GM23338 (cell line): ENCODE data around the gene CNOT1. TPM values are rescaled to one million over a fixed set of nuclear protein-coding genes. Genes with fewer than 3 reads are reported as not detected.

Experiments used
- ATAC-seq: fragments of 200-7000 bp; cut with Tn5 transposase; 3 replicates; pipeline ENCODE4 v1.9.1; 2020
- DNase-seq: peaks from one replicate; pipeline ENCODE4 v3.0.0-alpha.2; 2015; ENCODE audit warnings: low spot score
- H2AFZ ChIP-seq: fragments of 200-600 bp; sonication (generic); 2 replicates; pipeline ENCODE4 v1.8.0; 2016; ENCODE audit warnings: antibody characterized with exemption, mild to moderate bottlenecking, moderate library complexity
- H3F3A ChIP-seq: fragments of 200-600 bp; sonication (generic); replicated peaks from 2 replicates; pipeline ENCODE4 v1.8.0; 2017; ENCODE audit warnings: antibody characterized with exemption, mixed run types, low read depth
- H3K27ac ChIP-seq: fragments of 200-600 bp; sonication (generic); 2 replicates; pipeline ENCODE4 v1.6.1; 2016; ENCODE audit warnings: low read depth
- H3K27me3 ChIP-seq: fragments of 200-600 bp; sonication (generic); 2 replicates; pipeline ENCODE4 v1.8.0; 2016; ENCODE audit warnings: mild to moderate bottlenecking, mixed run types, moderate library complexity; ENCODE audit not compliant: insufficient read depth
- H3K36me3 ChIP-seq: fragments of 200-600 bp; sonication (generic); 2 replicates; pipeline ENCODE4 v1.8.0; 2016; ENCODE audit warnings: mild to moderate bottlenecking; ENCODE audit not compliant: insufficient read depth
- H3K4me1 ChIP-seq: fragments of 200-600 bp; sonication (generic); 2 replicates; pipeline ENCODE4 v1.8.0; 2016; ENCODE audit warnings: mild to moderate bottlenecking, moderate library complexity; ENCODE audit not compliant: insufficient read depth
- H3K4me2 ChIP-seq: fragments of 200-600 bp; sonication (generic); 2 replicates; pipeline ENCODE4 v1.7.1; 2017; ENCODE audit warnings: mixed run types
- H3K4me3 ChIP-seq: fragments of 200-600 bp; sonication (generic); 2 replicates; pipeline ENCODE4 v1.6.1; 2016; ENCODE audit warnings: mixed run types
- H3K79me2 ChIP-seq: fragments of 200-600 bp; sonication (generic); replicated peaks from 2 replicates; pipeline ENCODE4 v1.8.0; 2017; ENCODE audit warnings: mild to moderate bottlenecking; ENCODE audit not compliant: insufficient read depth
- H3K9me2 ChIP-seq: fragments of 200-600 bp; sonication (generic); 2 replicates; pipeline ENCODE4 v1.8.0; 2017; ENCODE audit not compliant: insufficient read depth
- H4K20me1 ChIP-seq: fragments of 200-600 bp; sonication (generic); replicated peaks from 2 replicates; pipeline ENCODE4 v1.8.0; 2017; ENCODE audit warnings: mild to moderate bottlenecking; ENCODE audit not compliant: insufficient read depth
- H3K27ac Mint-ChIP-seq: 2 replicates; pipeline ENCODE4 v1.8.0; 2020; ENCODE audit warnings: inconsistent platforms, mild to moderate bottlenecking, moderate library complexity, mixed read lengths
- H3K27me3 Mint-ChIP-seq: 3 replicates; pipeline ENCODE4 v1.8.0; 2022; ENCODE audit warnings: low read depth, mild to moderate bottlenecking, moderate library complexity, mixed read lengths, inconsistent platforms; ENCODE audit not compliant: insufficient read depth, poor library complexity
- H3K36me3 Mint-ChIP-seq: 3 replicates; pipeline ENCODE4 v1.8.0; 2021; ENCODE audit warnings: low read depth, mild to moderate bottlenecking, inconsistent platforms, moderate library complexity, mixed read lengths
- H3K4me1 Mint-ChIP-seq: 3 replicates; pipeline ENCODE4 v1.8.0; 2020; ENCODE audit warnings: mild to moderate bottlenecking, inconsistent platforms, mixed read lengths
- H3K4me3 Mint-ChIP-seq: 3 replicates; pipeline ENCODE4 v1.8.0; 2021; ENCODE audit warnings: moderate library complexity, mild to moderate bottlenecking, inconsistent platforms, mixed read lengths
- H3K9me3 Mint-ChIP-seq: 3 replicates; pipeline ENCODE4 v1.8.0; 2020; ENCODE audit warnings: moderate library complexity, mild to moderate bottlenecking, inconsistent platforms, mixed read lengths
- CREB1 ChIP-seq: fragments of 250-450 bp; sonication (Bioruptor Pico); IDR thresholded peaks from 2 replicates; pipeline ENCODE4 v1.5.0; 2020; ENCODE audit warnings: low read depth, mild to moderate bottlenecking, moderate library complexity
- EZH2phosphoT487 ChIP-seq: fragments of 200-600 bp; sonication (generic); IDR thresholded peaks from one replicate; pipeline ENCODE4 v1.8.1; 2018; ENCODE audit warnings: antibody characterized with exemption; ENCODE audit not compliant: unreplicated experiment
- JUNB ChIP-seq: IDR thresholded peaks from one replicate; pipeline ENCODE4 v1.6.1; 2016; ENCODE audit warnings: antibody characterized with exemption; ENCODE audit not compliant: unreplicated experiment
- NANOG ChIP-seq: IDR thresholded peaks from 2 replicates; pipeline ENCODE4 v1.6.1; 2016; ENCODE audit warnings: antibody characterized with exemption, borderline replicate concordance
- POLR2AphosphoS5 ChIP-seq: IDR thresholded peaks from 2 replicates; pipeline ENCODE4 v1.6.1; 2016; ENCODE audit warnings: antibody characterized with exemption, low read depth
- STAT1 ChIP-seq: IDR thresholded peaks from one replicate; pipeline ENCODE4 v1.6.1; 2016; ENCODE audit warnings: antibody characterized with exemption; ENCODE audit not compliant: unreplicated experiment
- ZNF114 ChIP-seq: fragments of 250-450 bp; sonication (Bioruptor Pico); IDR thresholded peaks from 2 replicates; pipeline ENCODE4 v1.5.0; 2020; ENCODE audit warnings: mild to moderate bottlenecking, moderate library complexity
- ZNF331 ChIP-seq: fragments of 250-450 bp; sonication (Bioruptor Pico); IDR thresholded peaks from 2 replicates; pipeline ENCODE4 v1.5.0; 2020; ENCODE audit warnings: low read depth, mild to moderate bottlenecking, moderate library complexity
- polyA plus RNA-seq: library from polyadenylated mRNA; unstranded; fragments of >200 nt; fragmentation: Nextera tagmentation; extraction: Ambion mirVana; gene quantifications from 2 replicates; pipeline ENCODE4 v1.2.1, GENCODE V29; 2016
- total RNA-seq: library from RNA; depleted of rRNA; stranded (reverse); fragments of >200 nt; shearing (Covaris generic); gene quantifications from 2 replicates; pipeline ENCODE4 v1.2.3, GENCODE V29; 2014
- TF ChIP-seq, protein P1 (sequence below): IDR thresholded peaks from 2 replicates; pipeline ENCODE4 v1.6.1; 2016; ENCODE audit warnings: antibody characterized with exemption
- TF ChIP-seq, protein P2 (sequence below): IDR thresholded peaks from one replicate; pipeline ENCODE4 v1.6.1; 2018; ENCODE audit warnings: antibody characterized with exemption; ENCODE audit not compliant: unreplicated experiment
- TF ChIP-seq, protein P3 (sequence below): fragments of 250-450 bp; sonication (Bioruptor Pico); IDR thresholded peaks from 2 replicates; pipeline ENCODE4 v1.5.0; 2020; ENCODE audit warnings: mild to moderate bottlenecking, moderate library complexity

The CNOT1 gene
- total and polyA plus RNA-seq, 2 experiments from 2014 or later, result 59.2 to 298 TPM

DNA sequence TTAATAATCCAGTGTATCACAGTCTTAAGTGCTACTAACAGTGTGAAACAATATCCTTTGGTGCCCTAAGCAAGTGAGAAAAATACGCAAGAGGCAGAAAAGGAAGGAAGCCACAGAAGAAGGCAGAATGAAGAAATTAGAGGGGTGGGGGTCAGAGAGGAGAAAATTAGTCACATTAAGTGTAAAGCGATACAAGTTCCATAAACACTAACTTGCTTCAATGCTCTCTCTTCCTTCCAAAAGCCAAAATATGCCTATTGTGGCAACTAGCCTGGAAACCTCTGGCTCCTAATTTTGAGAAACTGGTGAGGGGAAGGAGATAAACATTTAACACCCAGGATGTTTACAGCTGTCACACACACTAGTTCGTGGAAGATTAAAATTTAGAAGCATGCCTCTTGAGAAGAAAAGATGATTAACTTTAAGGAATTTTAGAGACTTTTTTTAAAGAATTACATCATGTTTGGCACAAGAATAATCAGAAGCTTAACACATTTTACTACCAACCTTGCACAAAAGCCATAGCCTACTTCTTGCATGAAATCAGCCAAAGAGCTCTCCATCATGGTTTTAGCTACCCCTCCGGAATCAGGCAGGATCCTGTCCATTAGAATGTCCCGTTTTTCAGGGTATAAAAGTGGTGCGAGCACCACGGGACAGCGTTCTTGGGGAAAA is 44.7 kb downstream of the CNOT1 start:
- Histone ChIP-seq H4K20me1 (peaks cover 16% of the 10 kb centered on the region), H2AFZ (no peak overlapping the region), H3K4me3 (no peak overlapping the region), H3K27me3 (no peaks in the 10 kb centered on the region), H3K36me3 (peaks cover 82% of the 10 kb centered on the region), H3K9me2 (no peaks in the 10 kb centered on the region), H3K79me2 (peaks cover 24% of the 10 kb centered on the region), H3K27ac (no peak overlapping the region), H3F3A (peaks cover 13% of the 10 kb centered on the region), H3K4me2 (no peak overlapping the region), H3K4me1 (no peaks in the 10 kb centered on the region)
- TF ChIP-seq CREB1 (CRISPR knock-in tag), result no peak
- no peak for TF ChIP-seq JUNB
- no peak for TF ChIP-seq STAT1
- no peak for TF ChIP-seq POLR2AphosphoS5
- TF ChIP-seq EZH2phosphoT487, result no peak
- TF ChIP-seq, protein P1, sequence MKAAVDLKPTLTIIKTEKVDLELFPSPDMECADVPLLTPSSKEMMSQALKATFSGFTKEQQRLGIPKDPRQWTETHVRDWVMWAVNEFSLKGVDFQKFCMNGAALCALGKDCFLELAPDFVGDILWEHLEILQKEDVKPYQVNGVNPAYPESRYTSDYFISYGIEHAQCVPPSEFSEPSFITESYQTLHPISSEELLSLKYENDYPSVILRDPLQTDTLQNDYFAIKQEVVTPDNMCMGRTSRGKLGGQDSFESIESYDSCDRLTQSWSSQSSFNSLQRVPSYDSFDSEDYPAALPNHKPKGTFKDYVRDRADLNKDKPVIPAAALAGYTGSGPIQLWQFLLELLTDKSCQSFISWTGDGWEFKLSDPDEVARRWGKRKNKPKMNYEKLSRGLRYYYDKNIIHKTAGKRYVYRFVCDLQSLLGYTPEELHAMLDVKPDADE, result no peak
- no peak for TF ChIP-seq NANOG
- TF ChIP-seq ZNF331 (CRISPR knock-in tag), result no peak
- TF ChIP-seq ZNF114 (CRISPR knock-in tag), result no peak
- peaks cover 6% of the 10 kb centered on the region for H3K27me3 Mint-ChIP-seq
- DNase-seq (no peak), ATAC-seq (no peak)
- no peak overlapping the region for H3K27ac Mint-ChIP-seq
- no peak overlapping the region for H3K4me3 Mint-ChIP-seq
- no peaks in the 10 kb centered on the region for H3K4me1 Mint-ChIP-seq
- H3K36me3 Mint-ChIP-seq, result peaks cover 93% of the 10 kb centered on the region
- peaks cover 12% of the 10 kb centered on the region; the same call in 2 of the 3 replicates for H3K9me3 Mint-ChIP-seq

DNA sequence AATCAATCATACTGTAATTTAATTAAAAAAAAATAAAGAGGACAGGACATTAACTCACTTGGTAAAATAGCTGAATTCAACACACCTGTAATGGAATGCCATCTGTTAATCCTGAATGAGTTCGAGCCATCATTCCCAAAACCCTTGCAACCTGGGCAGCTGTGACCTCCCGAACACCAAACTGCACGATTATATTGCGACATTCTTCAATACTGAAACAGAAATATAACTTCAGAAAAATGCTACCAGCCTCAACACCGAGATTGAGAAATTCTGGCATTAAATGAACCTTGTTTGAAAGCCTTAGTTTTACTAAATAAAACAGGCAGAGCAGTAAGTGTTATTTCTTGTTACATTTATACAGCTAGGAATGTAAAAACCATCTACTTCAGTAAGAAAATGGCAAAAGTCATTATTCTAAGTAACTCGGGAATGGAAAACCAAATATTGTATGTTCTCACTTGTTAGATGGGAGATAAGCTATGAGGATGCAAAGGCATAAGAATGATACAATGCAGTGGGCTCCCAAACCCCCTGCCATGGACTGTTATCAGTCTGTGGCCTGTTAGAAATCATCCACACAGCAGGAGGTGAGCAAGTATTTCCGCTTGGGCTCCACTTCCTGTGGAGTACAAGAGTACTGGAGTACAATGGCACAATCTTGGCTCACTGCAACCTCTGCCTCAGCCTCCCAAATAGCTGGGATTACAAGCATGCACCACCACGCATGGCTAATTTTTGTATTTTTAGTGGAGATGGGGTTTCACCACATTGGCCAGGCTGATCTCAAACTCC is 46.5 kb downstream of the CNOT1 start:
- H3K4me1 ChIP-seq, result no peaks in the 10 kb centered on the region
- peaks cover 21% of the 10 kb centered on the region for H3K79me2 ChIP-seq
- H3K36me3 ChIP-seq, result peaks cover 90% of the 10 kb centered on the region
- no peaks in the 10 kb centered on the region for H3K9me2 ChIP-seq
- no peak overlapping the region for H3K4me2 ChIP-seq
- no peak overlapping the region for H3K4me3 Mint-ChIP-seq
- no peak overlapping the region for H3K4me3 ChIP-seq
- H3F3A ChIP-seq, result peaks cover 13% of the 10 kb centered on the region
- H3K4me1 Mint-ChIP-seq, result no peaks in the 10 kb centered on the region
- no peaks in the 10 kb centered on the region for H3K27me3 ChIP-seq
- H3K27ac ChIP-seq, result no peak overlapping the region
- peaks cover 93% of the 10 kb centered on the region for H3K36me3 Mint-ChIP-seq
- no peak overlapping the region for H3K27ac Mint-ChIP-seq
- no peak for ATAC-seq
- peaks cover 12% of the 10 kb centered on the region; the same call in 2 of the 3 replicates for H3K9me3 Mint-ChIP-seq
- peak; percentile 3 for DNase-seq
- no peak overlapping the region for H2AFZ ChIP-seq
- peaks cover 6% of the 10 kb centered on the region for H3K27me3 Mint-ChIP-seq
- peaks cover 14% of the 10 kb centered on the region; the same call in 1 of the 2 replicates for H4K20me1 ChIP-seq
- peak; percentile 16 for TF ChIP-seq EZH2phosphoT487
- TF ChIP-seq, protein P2, sequence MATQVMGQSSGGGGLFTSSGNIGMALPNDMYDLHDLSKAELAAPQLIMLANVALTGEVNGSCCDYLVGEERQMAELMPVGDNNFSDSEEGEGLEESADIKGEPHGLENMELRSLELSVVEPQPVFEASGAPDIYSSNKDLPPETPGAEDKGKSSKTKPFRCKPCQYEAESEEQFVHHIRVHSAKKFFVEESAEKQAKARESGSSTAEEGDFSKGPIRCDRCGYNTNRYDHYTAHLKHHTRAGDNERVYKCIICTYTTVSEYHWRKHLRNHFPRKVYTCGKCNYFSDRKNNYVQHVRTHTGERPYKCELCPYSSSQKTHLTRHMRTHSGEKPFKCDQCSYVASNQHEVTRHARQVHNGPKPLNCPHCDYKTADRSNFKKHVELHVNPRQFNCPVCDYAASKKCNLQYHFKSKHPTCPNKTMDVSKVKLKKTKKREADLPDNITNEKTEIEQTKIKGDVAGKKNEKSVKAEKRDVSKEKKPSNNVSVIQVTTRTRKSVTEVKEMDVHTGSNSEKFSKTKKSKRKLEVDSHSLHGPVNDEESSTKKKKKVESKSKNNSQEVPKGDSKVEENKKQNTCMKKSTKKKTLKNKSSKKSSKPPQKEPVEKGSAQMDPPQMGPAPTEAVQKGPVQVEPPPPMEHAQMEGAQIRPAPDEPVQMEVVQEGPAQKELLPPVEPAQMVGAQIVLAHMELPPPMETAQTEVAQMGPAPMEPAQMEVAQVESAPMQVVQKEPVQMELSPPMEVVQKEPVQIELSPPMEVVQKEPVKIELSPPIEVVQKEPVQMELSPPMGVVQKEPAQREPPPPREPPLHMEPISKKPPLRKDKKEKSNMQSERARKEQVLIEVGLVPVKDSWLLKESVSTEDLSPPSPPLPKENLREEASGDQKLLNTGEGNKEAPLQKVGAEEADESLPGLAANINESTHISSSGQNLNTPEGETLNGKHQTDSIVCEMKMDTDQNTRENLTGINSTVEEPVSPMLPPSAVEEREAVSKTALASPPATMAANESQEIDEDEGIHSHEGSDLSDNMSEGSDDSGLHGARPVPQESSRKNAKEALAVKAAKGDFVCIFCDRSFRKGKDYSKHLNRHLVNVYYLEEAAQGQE, result no peak
- TF ChIP-seq, protein P3, sequence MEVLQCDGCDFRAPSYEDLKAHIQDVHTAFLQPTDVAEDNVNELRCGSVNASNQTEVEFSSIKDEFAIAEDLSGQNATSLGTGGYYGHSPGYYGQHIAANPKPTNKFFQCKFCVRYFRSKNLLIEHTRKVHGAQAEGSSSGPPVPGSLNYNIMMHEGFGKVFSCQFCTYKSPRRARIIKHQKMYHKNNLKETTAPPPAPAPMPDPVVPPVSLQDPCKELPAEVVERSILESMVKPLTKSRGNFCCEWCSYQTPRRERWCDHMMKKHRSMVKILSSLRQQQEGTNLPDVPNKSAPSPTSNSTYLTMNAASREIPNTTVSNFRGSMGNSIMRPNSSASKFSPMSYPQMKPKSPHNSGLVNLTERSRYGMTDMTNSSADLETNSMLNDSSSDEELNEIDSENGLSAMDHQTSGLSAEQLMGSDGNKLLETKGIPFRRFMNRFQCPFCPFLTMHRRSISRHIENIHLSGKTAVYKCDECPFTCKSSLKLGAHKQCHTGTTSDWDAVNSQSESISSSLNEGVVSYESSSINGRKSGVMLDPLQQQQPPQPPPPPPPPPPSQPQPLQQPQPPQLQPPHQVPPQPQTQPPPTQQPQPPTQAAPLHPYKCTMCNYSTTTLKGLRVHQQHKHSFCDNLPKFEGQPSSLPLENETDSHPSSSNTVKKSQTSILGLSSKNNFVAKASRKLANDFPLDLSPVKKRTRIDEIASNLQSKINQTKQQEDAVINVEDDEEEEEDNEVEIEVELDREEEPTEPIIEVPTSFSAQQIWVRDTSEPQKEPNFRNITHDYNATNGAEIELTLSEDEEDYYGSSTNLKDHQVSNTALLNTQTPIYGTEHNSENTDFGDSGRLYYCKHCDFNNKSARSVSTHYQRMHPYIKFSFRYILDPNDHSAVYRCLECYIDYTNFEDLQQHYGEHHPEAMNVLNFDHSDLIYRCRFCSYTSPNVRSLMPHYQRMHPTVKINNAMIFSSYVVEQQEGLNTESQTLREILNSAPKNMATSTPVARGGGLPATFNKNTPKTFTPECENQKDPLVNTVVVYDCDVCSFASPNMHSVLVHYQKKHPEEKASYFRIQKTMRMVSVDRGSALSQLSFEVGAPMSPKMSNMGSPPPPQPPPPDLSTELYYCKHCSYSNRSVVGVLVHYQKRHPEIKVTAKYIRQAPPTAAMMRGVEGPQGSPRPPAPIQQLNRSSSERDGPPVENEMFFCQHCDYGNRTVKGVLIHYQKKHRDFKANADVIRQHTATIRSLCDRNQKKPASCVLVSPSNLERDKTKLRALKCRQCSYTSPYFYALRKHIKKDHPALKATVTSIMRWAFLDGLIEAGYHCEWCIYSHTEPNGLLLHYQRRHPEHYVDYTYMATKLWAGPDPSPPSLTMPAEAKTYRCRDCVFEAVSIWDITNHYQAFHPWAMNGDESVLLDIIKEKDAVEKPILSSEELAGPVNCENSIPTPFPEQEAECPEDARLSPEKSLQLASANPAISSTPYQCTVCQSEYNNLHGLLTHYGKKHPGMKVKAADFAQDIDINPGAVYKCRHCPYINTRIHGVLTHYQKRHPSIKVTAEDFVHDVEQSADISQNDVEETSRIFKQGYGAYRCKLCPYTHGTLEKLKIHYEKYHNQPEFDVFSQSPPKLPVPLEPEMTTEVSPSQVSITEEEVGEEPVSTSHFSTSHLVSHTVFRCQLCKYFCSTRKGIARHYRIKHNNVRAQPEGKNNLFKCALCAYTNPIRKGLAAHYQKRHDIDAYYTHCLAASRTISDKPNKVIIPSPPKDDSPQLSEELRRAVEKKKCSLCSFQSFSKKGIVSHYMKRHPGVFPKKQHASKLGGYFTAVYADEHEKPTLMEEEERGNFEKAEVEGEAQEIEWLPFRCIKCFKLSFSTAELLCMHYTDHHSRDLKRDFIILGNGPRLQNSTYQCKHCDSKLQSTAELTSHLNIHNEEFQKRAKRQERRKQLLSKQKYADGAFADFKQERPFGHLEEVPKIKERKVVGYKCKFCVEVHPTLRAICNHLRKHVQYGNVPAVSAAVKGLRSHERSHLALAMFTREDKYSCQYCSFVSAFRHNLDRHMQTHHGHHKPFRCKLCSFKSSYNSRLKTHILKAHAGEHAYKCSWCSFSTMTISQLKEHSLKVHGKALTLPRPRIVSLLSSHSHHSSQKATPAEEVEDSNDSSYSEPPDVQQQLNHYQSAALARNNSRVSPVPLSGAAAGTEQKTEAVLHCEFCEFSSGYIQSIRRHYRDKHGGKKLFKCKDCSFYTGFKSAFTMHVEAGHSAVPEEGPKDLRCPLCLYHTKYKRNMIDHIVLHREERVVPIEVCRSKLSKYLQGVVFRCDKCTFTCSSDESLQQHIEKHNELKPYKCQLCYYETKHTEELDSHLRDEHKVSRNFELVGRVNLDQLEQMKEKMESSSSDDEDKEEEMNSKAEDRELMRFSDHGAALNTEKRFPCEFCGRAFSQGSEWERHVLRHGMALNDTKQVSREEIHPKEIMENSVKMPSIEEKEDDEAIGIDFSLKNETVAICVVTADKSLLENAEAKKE, result no peak
